PC-9 (cell line): ENCODE data around the gene KLHL8. TPM values are rescaled to one million over a fixed set of nuclear protein-coding genes. Genes with fewer than 3 reads are reported as not detected.

Experiments used
- BruUV-seq: library from RNA; stranded (reverse); fragments of 400-500 nt; replicated peaks from 2 replicates; lab custom pipeline; 2021; lab: Mats Ljungman, UMichigan
- CTCF ChIA-PET: fragments of 300-600 bp; sonication (Branson Sonifier 250); formaldehyde crosslinking; loops from one replicate; lab custom pipeline; 2022; ENCODE audit warnings: antibody characterized with exemption; lab: Charles Lee
- POLR2A ChIA-PET: fragments of 300-600 bp; sonication (Branson Sonifier 250); formaldehyde crosslinking; loops from one replicate; lab custom pipeline; 2022; ENCODE audit warnings: antibody characterized with exemption; ENCODE audit not compliant: unreplicated experiment; lab: Charles Lee
- DNase-seq, 2 experiments: peaks; one replicate each; pipeline versions ENCODE4 v3.0.0 to v3.0.0-alpha.2; 2015 to 2022; ENCODE audit warnings: mixed read lengths in 1 of 2
- H2AFZ ChIP-seq: fragments of 200-600 bp; sonication (generic); 2 replicates; pipeline ENCODE4 v1.8.1; 2017; ENCODE audit warnings: antibody characterized with exemption
- H3F3A ChIP-seq: fragments of 200-600 bp; sonication (generic); 2 replicates; pipeline ENCODE4 v1.8.1; 2017; ENCODE audit warnings: antibody characterized with exemption, mild to moderate bottlenecking, low read depth; ENCODE audit not compliant: insufficient read depth
- H3K27ac ChIP-seq: fragments of 200-600 bp; sonication (generic); 2 replicates; pipeline ENCODE4 v1.6.1; 2016; ENCODE audit warnings: mixed run types
- H3K27me3 ChIP-seq: fragments of 200-600 bp; sonication (generic); 2 replicates; pipeline ENCODE4 v1.6.1; 2016; ENCODE audit warnings: low read depth, mixed run types; ENCODE audit not compliant: insufficient read depth
- H3K36me3 ChIP-seq: fragments of 200-600 bp; sonication (generic); 2 replicates; pipeline ENCODE4 v1.6.1; 2016; ENCODE audit warnings: low read depth, mixed run types
- H3K4me1 ChIP-seq: fragments of 200-600 bp; sonication (generic); replicated peaks from 2 replicates; pipeline ENCODE4 v1.6.1; 2016; ENCODE audit warnings: mixed run types; ENCODE audit not compliant: insufficient read depth
- H3K4me2 ChIP-seq: fragments of 200-600 bp; sonication (generic); 2 replicates; pipeline ENCODE4 v1.6.1; 2017; ENCODE audit warnings: mixed run types
- H3K4me3 ChIP-seq: fragments of 200-600 bp; sonication (generic); 2 replicates; pipeline ENCODE4 v1.6.1; 2016; ENCODE audit warnings: mixed run types
- H3K79me2 ChIP-seq: fragments of 200-600 bp; sonication (generic); 2 replicates; pipeline ENCODE4 v1.6.1; 2017; ENCODE audit warnings: low read depth, mixed run types
- H3K9me2 ChIP-seq: fragments of 200-600 bp; sonication (generic); 2 replicates; pipeline ENCODE4 v1.8.1; 2017; ENCODE audit warnings: mild to moderate bottlenecking; ENCODE audit not compliant: insufficient read depth
- H3K9me3 ChIP-seq: fragments of 200-600 bp; sonication (generic); 2 replicates; pipeline ENCODE4 v1.8.1; 2016; ENCODE audit warnings: low read depth; ENCODE audit not compliant: insufficient read depth
- H4K20me1 ChIP-seq: fragments of 200-600 bp; sonication (generic); 2 replicates; pipeline ENCODE4 v1.8.1; 2017; ENCODE audit not compliant: insufficient read depth
- CTCF ChIP-seq: fragments of 200-600 bp; sonication (generic); conservative IDR thresholded peaks from 2 replicates; pipeline ENCODE4 v1.6.1; 2017; ENCODE audit warnings: mixed run types, antibody characterized with exemption, mild to moderate bottlenecking, moderate library complexity
- EZH2 ChIP-seq: fragments of 200-600 bp; sonication (generic); IDR thresholded peaks from 2 replicates; pipeline ENCODE4 v1.8.0; 2017; ENCODE audit warnings: antibody characterized with exemption, low read depth
- intact Hi-C: fragments of 100-400 bp; cut with micrococcal nuclease; formaldehyde crosslinking; loops from one replicate; pipeline ENCODE4 v1.10.0; 2022; ENCODE audit not compliant: unreplicated experiment
- total RNA-seq: library from RNA; stranded (reverse); gene quantifications from 2 replicates; pipeline ENCODE4 v1.2.3, GENCODE V29; 2021

KLHL8 gene
- total RNA-seq, 1 experiment from 2014 or later: 8.5 TPM

- ChIA-PET POLR2A (no interaction called here), CTCF (no interaction called here)
- no peaks in the 10 kb centered on the region for H3K79me2 ChIP-seq
- H3K27ac ChIP-seq: no peak overlapping the region
- no peaks in the 10 kb centered on the region for H4K20me1 ChIP-seq
- DNase-seq: no peak
- H2AFZ ChIP-seq: no peak overlapping the region
- H3K9me2 ChIP-seq: no peaks in the 10 kb centered on the region
- TF ChIP-seq EZH2 (no peak), CTCF (no peak)
- no peaks in the 10 kb centered on the region for H3F3A ChIP-seq
- H3K36me3 ChIP-seq: no peaks in the 10 kb centered on the region
- intact Hi-C loops: no loop called here
- H3K4me3 ChIP-seq: no peak overlapping the region
- no peaks in the 10 kb centered on the region for H3K27me3 ChIP-seq
- no TSS peak for BruUV-seq
- no peak overlapping the region for H3K4me2 ChIP-seq
- H3K4me1 ChIP-seq: no peaks in the 10 kb centered on the region
- no peaks in the 10 kb centered on the region for H3K9me3 ChIP-seq
Observed at GRCh38 chr4:87258677-87259076, 38.3 kb upstream of the KLHL8 start.

GRCh38 chr4:87257523-87257922, 37.1 kb upstream of the KLHL8 start:
- Histone ChIP-seq H3K27me3 (no peaks in the 10 kb centered on the region), H3K4me3 (no peak overlapping the region), H3K36me3 (no peaks in the 10 kb centered on the region), H3K4me2 (no peak overlapping the region), H2AFZ (no peak overlapping the region), H3K27ac (no peak overlapping the region), H3K4me1 (no peaks in the 10 kb centered on the region), H3K79me2 (no peaks in the 10 kb centered on the region), H3F3A (no peaks in the 10 kb centered on the region), H3K9me2 (no peaks in the 10 kb centered on the region), H3K9me3 (no peaks in the 10 kb centered on the region), H4K20me1 (no peaks in the 10 kb centered on the region)
- no peak for DNase-seq
- intact Hi-C loops: no loop called here
- BruUV-seq: no TSS peak
- CTCF ChIA-PET: no interaction called here
- TF ChIP-seq CTCF (no peak), EZH2 (no peak)
- POLR2A ChIA-PET: no interaction called here

- Histone ChIP-seq H3K36me3 (no peaks in the 10 kb centered on the region), H3K27me3 (no peaks in the 10 kb centered on the region), H3K4me3 (no peak overlapping the region), H3K9me2 (no peaks in the 10 kb centered on the region), H2AFZ (no peak overlapping the region), H3F3A (no peaks in the 10 kb centered on the region), H3K27ac (no peak overlapping the region), H3K4me2 (no peak overlapping the region), H3K9me3 (no peaks in the 10 kb centered on the region), H3K4me1 (no peaks in the 10 kb centered on the region), H4K20me1 (no peaks in the 10 kb centered on the region), H3K79me2 (no peaks in the 10 kb centered on the region)
- no peak for TF ChIP-seq CTCF
- TF ChIP-seq EZH2: no peak
- BruUV-seq: no TSS peak
- intact Hi-C loops: no loop called here
- no peak for DNase-seq
- POLR2A ChIA-PET: no interaction called here
- CTCF ChIA-PET: no interaction called here
Observed at GRCh38 chr4:87255755-87256154, 35.3 kb upstream of the KLHL8 start.
